WTC11 (cell line): ENCODE measurements around the gene PUM1.

ENCODE experiments used
- CBFB ChIP-seq: sonication (generic); formaldehyde crosslinking; IDR thresholded peaks from 2 replicates; pipeline ENCODE4 v1.8.1; 2022; ENCODE audit warnings: mild to moderate bottlenecking, low read depth, missing genetic modification reagents
- JUN ChIP-seq: sonication (generic); formaldehyde crosslinking; IDR thresholded peaks from 2 replicates; pipeline ENCODE4 v1.8.0; 2023; ENCODE audit warnings: mild to moderate bottlenecking, missing genetic modification reagents
- KAT7 ChIP-seq: sonication (generic); formaldehyde crosslinking; IDR thresholded peaks from 2 replicates; pipeline ENCODE4 v1.8.1; 2023; ENCODE audit warnings: missing genetic modification reagents, mild to moderate bottlenecking, borderline replicate concordance
- RELA ChIP-seq: sonication (generic); formaldehyde crosslinking; IDR thresholded peaks from 2 replicates; pipeline ENCODE4 v1.8.1; 2022; ENCODE audit warnings: missing genetic modification reagents, mild to moderate bottlenecking, borderline replicate concordance
- SP1 ChIP-seq: sonication (generic); formaldehyde crosslinking; conservative IDR thresholded peaks from 2 replicates; pipeline ENCODE4 v1.8.1; 2022; ENCODE audit warnings: missing genetic modification reagents
- TF ChIP-seq, protein P1 (sequence below): sonication (generic); formaldehyde crosslinking; conservative IDR thresholded peaks from 2 replicates; pipeline ENCODE4 v1.8.1; 2022; ENCODE audit warnings: mild to moderate bottlenecking, missing genetic modification reagents
- TF ChIP-seq, protein P2 (sequence below): fragments of 200-600 bp; IDR thresholded peaks from 2 replicates; pipeline ENCODE4 v1.8.0; 2022; ENCODE audit warnings: antibody characterized with exemption
- TF ChIP-seq, protein P3 (sequence below): sonication (generic); formaldehyde crosslinking; IDR thresholded peaks from 2 replicates; pipeline ENCODE4 v1.8.1; 2022; ENCODE audit warnings: low read depth, mild to moderate bottlenecking, moderate library complexity, missing genetic modification reagents, borderline replicate concordance
- TF ChIP-seq, protein P4 (sequence below): sonication (generic); formaldehyde crosslinking; IDR thresholded peaks from 2 replicates; pipeline ENCODE4 v1.8.1; 2023; ENCODE audit warnings: mild to moderate bottlenecking, missing genetic modification reagents

DNA sequence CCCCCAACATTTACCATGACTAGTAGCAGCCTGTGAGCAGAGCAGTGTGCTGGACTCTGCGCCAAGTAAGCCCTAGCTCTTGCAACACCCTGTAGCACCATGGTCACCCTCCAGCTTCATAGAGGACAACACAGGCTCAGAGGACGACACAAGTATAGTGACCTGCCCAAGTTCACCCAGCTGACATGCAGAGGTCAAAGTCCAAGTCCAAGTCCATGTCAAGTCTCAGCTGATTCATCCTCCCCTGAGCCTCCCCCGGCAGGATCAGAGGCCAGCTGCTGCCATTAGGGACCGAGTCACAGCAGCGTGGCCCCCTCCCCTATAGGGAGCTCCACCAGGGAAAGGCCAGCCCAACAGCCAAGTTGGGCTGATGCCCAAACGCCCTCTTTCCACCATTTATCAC, 172.8 kb downstream of the PUM1 start:
- TF ChIP-seq RELA (CRISPR knock-in tag) (no peak), CBFB (CRISPR knock-in tag) (no peak), JUN (CRISPR knock-in tag) (no peak), KAT7 (CRISPR knock-in tag) (no peak), SP1 (CRISPR knock-in tag) (no peak)
- TF ChIP-seq, protein P1, sequence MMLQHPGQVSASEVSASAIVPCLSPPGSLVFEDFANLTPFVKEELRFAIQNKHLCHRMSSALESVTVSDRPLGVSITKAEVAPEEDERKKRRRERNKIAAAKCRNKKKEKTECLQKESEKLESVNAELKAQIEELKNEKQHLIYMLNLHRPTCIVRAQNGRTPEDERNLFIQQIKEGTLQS (CRISPR knock-in tag), result no peak
- TF ChIP-seq, protein P2, sequence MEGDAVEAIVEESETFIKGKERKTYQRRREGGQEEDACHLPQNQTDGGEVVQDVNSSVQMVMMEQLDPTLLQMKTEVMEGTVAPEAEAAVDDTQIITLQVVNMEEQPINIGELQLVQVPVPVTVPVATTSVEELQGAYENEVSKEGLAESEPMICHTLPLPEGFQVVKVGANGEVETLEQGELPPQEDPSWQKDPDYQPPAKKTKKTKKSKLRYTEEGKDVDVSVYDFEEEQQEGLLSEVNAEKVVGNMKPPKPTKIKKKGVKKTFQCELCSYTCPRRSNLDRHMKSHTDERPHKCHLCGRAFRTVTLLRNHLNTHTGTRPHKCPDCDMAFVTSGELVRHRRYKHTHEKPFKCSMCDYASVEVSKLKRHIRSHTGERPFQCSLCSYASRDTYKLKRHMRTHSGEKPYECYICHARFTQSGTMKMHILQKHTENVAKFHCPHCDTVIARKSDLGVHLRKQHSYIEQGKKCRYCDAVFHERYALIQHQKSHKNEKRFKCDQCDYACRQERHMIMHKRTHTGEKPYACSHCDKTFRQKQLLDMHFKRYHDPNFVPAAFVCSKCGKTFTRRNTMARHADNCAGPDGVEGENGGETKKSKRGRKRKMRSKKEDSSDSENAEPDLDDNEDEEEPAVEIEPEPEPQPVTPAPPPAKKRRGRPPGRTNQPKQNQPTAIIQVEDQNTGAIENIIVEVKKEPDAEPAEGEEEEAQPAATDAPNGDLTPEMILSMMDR, result no peak
- TF ChIP-seq, protein P3, sequence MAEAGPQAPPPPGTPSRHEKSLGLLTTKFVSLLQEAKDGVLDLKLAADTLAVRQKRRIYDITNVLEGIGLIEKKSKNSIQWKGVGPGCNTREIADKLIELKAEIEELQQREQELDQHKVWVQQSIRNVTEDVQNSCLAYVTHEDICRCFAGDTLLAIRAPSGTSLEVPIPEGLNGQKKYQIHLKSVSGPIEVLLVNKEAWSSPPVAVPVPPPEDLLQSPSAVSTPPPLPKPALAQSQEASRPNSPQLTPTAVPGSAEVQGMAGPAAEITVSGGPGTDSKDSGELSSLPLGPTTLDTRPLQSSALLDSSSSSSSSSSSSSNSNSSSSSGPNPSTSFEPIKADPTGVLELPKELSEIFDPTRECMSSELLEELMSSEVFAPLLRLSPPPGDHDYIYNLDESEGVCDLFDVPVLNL (CRISPR knock-in tag), result no peak
- TF ChIP-seq, protein P4, sequence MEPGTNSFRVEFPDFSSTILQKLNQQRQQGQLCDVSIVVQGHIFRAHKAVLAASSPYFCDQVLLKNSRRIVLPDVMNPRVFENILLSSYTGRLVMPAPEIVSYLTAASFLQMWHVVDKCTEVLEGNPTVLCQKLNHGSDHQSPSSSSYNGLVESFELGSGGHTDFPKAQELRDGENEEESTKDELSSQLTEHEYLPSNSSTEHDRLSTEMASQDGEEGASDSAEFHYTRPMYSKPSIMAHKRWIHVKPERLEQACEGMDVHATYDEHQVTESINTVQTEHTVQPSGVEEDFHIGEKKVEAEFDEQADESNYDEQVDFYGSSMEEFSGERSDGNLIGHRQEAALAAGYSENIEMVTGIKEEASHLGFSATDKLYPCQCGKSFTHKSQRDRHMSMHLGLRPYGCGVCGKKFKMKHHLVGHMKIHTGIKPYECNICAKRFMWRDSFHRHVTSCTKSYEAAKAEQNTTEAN (CRISPR knock-in tag), result no peak
